SK-N-MC (cell line): Measurements from ENCODE around the gene TBKBP1.

Experiments
- DNase-seq: peaks from one replicate; pipeline ENCODE4 v3.0.0-alpha.2; 2011; ENCODE audit warnings: low read depth, low spot score
- H3K27ac ChIP-seq: fragments of 200-600 bp; sonication (generic); 2 replicates; pipeline ENCODE4 v1.5.1; 2016; ENCODE audit warnings: mixed run types
- H3K36me3 ChIP-seq: fragments of 200-600 bp; sonication (generic); 2 replicates; pipeline ENCODE4 v1.6.1; 2017; ENCODE audit warnings: antibody characterized with exemption, low read length, mixed read lengths; ENCODE audit not compliant: insufficient read depth
- H3K4me3 ChIP-seq: fragments of 200-600 bp; sonication (generic); 2 replicates; pipeline ENCODE4 v1.5.1; 2016
- H3K9ac ChIP-seq: fragments of 200-600 bp; sonication (generic); 2 replicates; pipeline ENCODE4 v1.8.0; 2017; ENCODE audit warnings: mixed run types, mixed read lengths; ENCODE audit not compliant: insufficient read length
- H3K9me3 ChIP-seq: fragments of 200-600 bp; sonication (generic); 2 replicates; pipeline ENCODE4 v1.6.1; 2017; ENCODE audit warnings: low read depth, mild to moderate bottlenecking, antibody characterized with exemption, low read length, moderate library complexity, mixed read lengths
- EZH2 ChIP-seq: fragments of 200-600 bp; sonication (generic); IDR thresholded peaks from one replicate; pipeline ENCODE4 v1.6.1; 2017; ENCODE audit warnings: antibody characterized with exemption
- FOXP2 ChIP-seq: optimal IDR thresholded peaks from 2 replicates; pipeline ENCODE3; 2011; ENCODE audit warnings: mild to moderate bottlenecking, moderate library complexity; ENCODE audit not compliant: insufficient read depth; ENCODE audit errors: extremely low read length, control extremely low read depth
- POLR2AphosphoS5 ChIP-seq: IDR thresholded peaks from 2 replicates; pipeline ENCODE4 v1.6.1; 2012; ENCODE audit warnings: mild to moderate bottlenecking, low read depth, low read length, borderline replicate concordance

TBKBP1 gene

DNA sequence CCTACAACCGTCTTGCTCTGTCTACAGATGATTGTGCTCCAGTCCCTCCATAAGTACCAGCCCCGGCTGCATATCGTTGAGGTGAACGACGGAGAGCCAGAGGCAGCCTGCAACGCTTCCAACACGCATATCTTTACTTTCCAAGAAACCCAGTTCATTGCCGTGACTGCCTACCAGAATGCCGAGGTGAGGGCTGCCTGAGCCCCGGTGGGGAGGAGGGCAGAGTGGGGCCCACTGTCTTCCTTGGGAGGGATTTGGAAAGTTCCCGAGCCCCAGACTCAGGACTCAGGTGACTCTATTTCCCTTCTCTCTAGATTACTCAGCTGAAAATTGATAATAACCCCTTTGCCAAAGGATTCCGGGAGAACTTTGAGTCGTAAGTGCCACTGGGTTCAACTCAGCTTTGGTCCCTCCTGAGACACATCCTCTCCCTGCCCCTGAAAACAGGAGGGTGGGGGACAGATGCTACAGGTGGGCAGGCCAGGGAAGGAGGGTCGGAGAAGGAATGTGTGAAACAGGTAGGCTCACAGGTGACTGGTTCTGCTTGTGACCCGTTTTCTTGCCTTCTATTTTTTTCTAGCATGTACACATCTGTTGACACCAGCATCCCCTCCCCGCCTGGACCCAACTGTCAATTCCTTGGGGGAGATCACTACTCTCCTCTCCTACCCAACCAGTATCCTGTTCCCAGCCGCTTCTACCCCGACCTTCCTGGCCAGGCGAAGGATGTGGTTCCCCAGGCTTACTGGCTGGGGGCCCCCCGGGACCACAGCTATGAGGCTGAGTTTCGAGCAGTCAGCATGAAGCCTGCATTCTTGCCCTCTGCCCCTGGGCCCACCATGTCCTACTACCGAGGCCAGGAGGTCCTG lies 50.4 kb downstream of the TBKBP1 start:
- Histone ChIP-seq H3K36me3 (no peaks in the 10 kb centered on the region), H3K9ac (no peak overlapping the region), H3K4me3 (no peak overlapping the region), H3K27ac (no peak overlapping the region), H3K9me3 (no peaks in the 10 kb centered on the region)
- DNase-seq, result no peak
- no peak for TF ChIP-seq POLR2AphosphoS5
- no peak for TF ChIP-seq EZH2
- TF ChIP-seq FOXP2, result no peak

GRCh38 chr17:47745037-47745380 lies 51.0 kb downstream of the TBKBP1 start:
- no peak for TF ChIP-seq FOXP2
- H3K4me3 ChIP-seq, result no peak overlapping the region
- H3K36me3 ChIP-seq, result no peaks in the 10 kb centered on the region
- no peaks in the 10 kb centered on the region for H3K9me3 ChIP-seq
- DNase-seq, result no peak
- no peak overlapping the region for H3K27ac ChIP-seq
- H3K9ac ChIP-seq, result no peak overlapping the region

DNA sequence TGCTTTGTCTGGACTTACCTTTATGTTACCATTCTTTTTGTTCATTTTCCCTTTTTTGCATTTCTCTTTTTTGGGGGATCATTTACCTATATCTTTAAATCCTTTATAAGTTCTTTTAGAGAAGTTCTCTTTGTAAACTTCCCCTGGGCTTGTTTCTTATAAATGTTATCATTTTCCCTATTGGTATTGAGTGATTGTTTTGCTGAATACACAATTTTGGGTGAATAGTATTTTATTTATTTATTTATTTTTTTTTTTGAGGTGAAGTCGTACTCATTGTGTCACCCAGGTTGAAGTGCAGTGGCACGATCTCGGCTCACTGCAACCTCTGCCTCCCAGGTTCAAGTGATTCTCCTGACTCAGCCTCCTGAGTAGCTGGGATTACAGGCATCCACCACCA lies 57.5 kb downstream of the TBKBP1 start:
- Histone ChIP-seq H3K27ac (no peak overlapping the region), H3K9ac (no peak overlapping the region), H3K36me3 (no peaks in the 10 kb centered on the region), H3K4me3 (no peak overlapping the region), H3K9me3 (no peaks in the 10 kb centered on the region)
- no peak for TF ChIP-seq FOXP2
- no peak for TF ChIP-seq POLR2AphosphoS5
- no peak for TF ChIP-seq EZH2
- no peak for DNase-seq

- H3K27ac ChIP-seq, result no peak overlapping the region
- H3K36me3 ChIP-seq, result no peaks in the 10 kb centered on the region
- TF ChIP-seq EZH2 (no peak), POLR2AphosphoS5 (no peak), FOXP2 (no peak)
- no peaks in the 10 kb centered on the region for H3K9me3 ChIP-seq
- no peak overlapping the region for H3K9ac ChIP-seq
- H3K4me3 ChIP-seq, result no peak overlapping the region
- DNase-seq, result no peak
Measured at GRCh38 chr17:47757386-47757785, 63.4 kb downstream of the TBKBP1 start.

GRCh38 chr17:47760409-47761140 lies 66.6 kb downstream of the TBKBP1 start:
- Histone ChIP-seq H3K27ac (no peak overlapping the region), H3K9ac (no peak overlapping the region), H3K9me3 (no peaks in the 10 kb centered on the region), H3K36me3 (no peaks in the 10 kb centered on the region), H3K4me3 (no peak overlapping the region)
- no peak for TF ChIP-seq FOXP2
- DNase-seq, result no peak
